SK-N-MC (cell line): Measurements from ENCODE around the gene YIPF6.

Experiments used
- EZH2 ChIP-seq: fragments of 200-600 bp; sonication (generic); IDR thresholded peaks from one replicate; pipeline ENCODE4 v1.6.1; 2017; ENCODE audit warnings: antibody characterized with exemption
- POLR2AphosphoS5 ChIP-seq: IDR thresholded peaks from 2 replicates; pipeline ENCODE4 v1.6.1; 2012; ENCODE audit warnings: mild to moderate bottlenecking, low read depth, low read length, borderline replicate concordance

- TF ChIP-seq EZH2, result no peak
- TF ChIP-seq POLR2AphosphoS5, result peak; percentile 81
Observed at GRCh38 chrX:68498508-68499379, at the start of gene YIPF6.
